OCI-LY3 (cell line): ENCODE measurements around the gene DSTN.
A peak's percentile ranks its signal among the peaks of the same experiment; 100 is the strongest.

ENCODE experiments used
- EZH2phosphoT487 ChIP-seq: fragments of 200-600 bp; shearing (Covaris generic); IDR thresholded peaks from 2 replicates; pipeline ENCODE4 v1.6.1; 2018; ENCODE audit warnings: antibody characterized with exemption, mixed run types, low read depth
- TF ChIP-seq, protein P1 (sequence below): fragments of 200-600, 300-600 bp; sonication (generic); IDR thresholded peaks from 2 replicates; pipeline ENCODE4 v1.5.1; 2014; ENCODE audit warnings: antibody characterized with exemption, low read length, low read depth

DNA sequence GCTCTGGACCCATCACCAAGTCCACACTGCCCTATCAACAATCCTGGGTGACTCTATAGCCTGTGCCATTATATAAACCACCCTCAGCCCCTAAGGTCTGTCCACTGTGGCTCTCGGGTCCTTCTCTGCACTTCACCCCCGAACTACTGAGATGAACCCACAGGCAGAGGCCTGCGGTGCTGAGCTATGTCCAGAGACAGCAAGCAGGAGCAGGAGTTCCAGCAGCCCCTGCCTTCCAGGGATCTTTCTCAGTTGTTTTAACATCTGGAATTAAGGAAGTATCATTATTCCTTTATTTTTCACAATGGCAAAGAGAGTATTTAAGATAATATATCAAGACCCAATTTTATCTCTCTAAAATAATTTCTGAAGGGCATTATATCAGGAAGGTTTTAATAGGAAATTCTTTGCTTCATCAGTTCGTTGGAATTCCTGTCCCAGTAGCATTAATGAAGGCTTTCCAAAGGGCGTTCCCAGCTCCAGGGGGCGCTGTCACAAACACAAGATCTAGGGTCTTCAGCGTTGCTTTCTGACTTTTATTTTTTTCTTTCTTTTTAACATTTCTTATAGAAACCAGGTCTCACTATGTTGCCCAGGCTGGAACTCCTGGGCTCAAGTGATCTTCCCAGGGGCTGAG is 84.9 kb downstream of the DSTN start:
- TF ChIP-seq, protein P1, sequence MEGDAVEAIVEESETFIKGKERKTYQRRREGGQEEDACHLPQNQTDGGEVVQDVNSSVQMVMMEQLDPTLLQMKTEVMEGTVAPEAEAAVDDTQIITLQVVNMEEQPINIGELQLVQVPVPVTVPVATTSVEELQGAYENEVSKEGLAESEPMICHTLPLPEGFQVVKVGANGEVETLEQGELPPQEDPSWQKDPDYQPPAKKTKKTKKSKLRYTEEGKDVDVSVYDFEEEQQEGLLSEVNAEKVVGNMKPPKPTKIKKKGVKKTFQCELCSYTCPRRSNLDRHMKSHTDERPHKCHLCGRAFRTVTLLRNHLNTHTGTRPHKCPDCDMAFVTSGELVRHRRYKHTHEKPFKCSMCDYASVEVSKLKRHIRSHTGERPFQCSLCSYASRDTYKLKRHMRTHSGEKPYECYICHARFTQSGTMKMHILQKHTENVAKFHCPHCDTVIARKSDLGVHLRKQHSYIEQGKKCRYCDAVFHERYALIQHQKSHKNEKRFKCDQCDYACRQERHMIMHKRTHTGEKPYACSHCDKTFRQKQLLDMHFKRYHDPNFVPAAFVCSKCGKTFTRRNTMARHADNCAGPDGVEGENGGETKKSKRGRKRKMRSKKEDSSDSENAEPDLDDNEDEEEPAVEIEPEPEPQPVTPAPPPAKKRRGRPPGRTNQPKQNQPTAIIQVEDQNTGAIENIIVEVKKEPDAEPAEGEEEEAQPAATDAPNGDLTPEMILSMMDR, result peak; percentile 72
- no peak for TF ChIP-seq EZH2phosphoT487
